ENCODE measurements around the gene SUMF2.
"Not testable (repeated sequence)": the region's sequence is repeated elsewhere in the genome, so short reads cannot be mapped to it uniquely, and the experiment has no call there.

DNA sequence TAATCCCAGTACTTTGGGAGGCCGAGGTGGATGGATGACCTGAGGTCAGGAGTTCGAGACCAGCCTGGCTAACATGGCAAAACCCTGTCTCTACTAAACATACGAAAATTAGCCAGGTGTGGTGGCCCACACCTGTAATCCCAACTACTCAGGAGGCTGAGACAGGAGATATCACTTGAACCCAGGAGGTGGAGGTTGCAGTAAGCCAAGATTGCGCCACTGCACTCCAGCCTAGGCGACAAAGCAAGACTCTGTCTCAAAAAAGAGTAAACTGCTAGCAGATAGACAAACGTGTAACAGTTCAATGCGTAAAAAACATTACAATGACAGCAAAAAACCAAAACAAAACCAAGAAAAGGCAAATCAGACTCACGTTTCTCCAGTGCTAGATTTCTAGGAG, 32.5 kb upstream of the SUMF2 start:
- TF ChIP-seq, protein P1, sequence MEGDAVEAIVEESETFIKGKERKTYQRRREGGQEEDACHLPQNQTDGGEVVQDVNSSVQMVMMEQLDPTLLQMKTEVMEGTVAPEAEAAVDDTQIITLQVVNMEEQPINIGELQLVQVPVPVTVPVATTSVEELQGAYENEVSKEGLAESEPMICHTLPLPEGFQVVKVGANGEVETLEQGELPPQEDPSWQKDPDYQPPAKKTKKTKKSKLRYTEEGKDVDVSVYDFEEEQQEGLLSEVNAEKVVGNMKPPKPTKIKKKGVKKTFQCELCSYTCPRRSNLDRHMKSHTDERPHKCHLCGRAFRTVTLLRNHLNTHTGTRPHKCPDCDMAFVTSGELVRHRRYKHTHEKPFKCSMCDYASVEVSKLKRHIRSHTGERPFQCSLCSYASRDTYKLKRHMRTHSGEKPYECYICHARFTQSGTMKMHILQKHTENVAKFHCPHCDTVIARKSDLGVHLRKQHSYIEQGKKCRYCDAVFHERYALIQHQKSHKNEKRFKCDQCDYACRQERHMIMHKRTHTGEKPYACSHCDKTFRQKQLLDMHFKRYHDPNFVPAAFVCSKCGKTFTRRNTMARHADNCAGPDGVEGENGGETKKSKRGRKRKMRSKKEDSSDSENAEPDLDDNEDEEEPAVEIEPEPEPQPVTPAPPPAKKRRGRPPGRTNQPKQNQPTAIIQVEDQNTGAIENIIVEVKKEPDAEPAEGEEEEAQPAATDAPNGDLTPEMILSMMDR (IDR thresholded peaks at IDR 0.05; ENCODE audit: low read length): not testable (repeated sequence)
- TF ChIP-seq EZH2 (IDR thresholded peaks at IDR 0.05; ENCODE audit: borderline replicate concordance, low read length): not testable (repeated sequence)

Data from OCI-LY1 (cell line).